Fibroblast of mammary gland (primary cell): ENCODE measurements around the gene ABLIM3.

ENCODE experiments used
- DNase-seq: peaks from one replicate; pipeline ENCODE4 v3.0.0-alpha.2; 2010; ENCODE audit warnings: low read depth
- H3K4me3 ChIP-seq: 2 replicates; pipeline ENCODE4 v1.5.1; 2011; ENCODE audit warnings: low read depth, mild to moderate bottlenecking, low read length, moderate library complexity; ENCODE audit not compliant: control insufficient read depth
- CTCF ChIP-seq: conservative IDR thresholded peaks from 2 replicates; pipeline ENCODE4 v1.5.1; 2011; ENCODE audit warnings: low read depth, low read length, inconsistent platforms; ENCODE audit not compliant: control insufficient read depth, insufficient read depth

Gene ABLIM3

GRCh38 chr5:149280124-149280523 lies 138.8 kb downstream of the ABLIM3 start:
- no peak overlapping the region for H3K4me3 ChIP-seq
- no peak for TF ChIP-seq CTCF
- DNase-seq: no peak

GRCh38 chr5:149280802-149281201 lies 139.5 kb downstream of the ABLIM3 start:
- TF ChIP-seq CTCF: no peak
- H3K4me3 ChIP-seq: no peak overlapping the region
- no peak for DNase-seq

- no peak for TF ChIP-seq CTCF
- no peak for DNase-seq
- H3K4me3 ChIP-seq: no peak overlapping the region
These were observed 141.0 kb downstream of the ABLIM3 start for GRCh38 chr5:149282027-149282965.

GRCh38 chr5:149282966-149283332 lies 141.7 kb downstream of the ABLIM3 start:
- no peak for DNase-seq
- TF ChIP-seq CTCF: no peak
- no peak overlapping the region for H3K4me3 ChIP-seq

- peak; percentile 49 for DNase-seq
These were observed 142.6 kb downstream of the ABLIM3 start for GRCh38 chr5:149283626-149284480.

More at GRCh38 chr5:149283626-149284480, 142.6 kb downstream of the ABLIM3 start:
- no peak overlapping the region for H3K4me3 ChIP-seq
- TF ChIP-seq CTCF: no peak
